Right lobe of liver (tissue), 6 donors: ENCODE data around the gene SH2D3C. TPM values are rescaled to one million over a fixed set of nuclear protein-coding genes. Genes with fewer than 3 reads are reported as not detected.

Experiments
- ATAC-seq, 4 donors: fragments of 200-7000 bp; cut with Tn5 transposase; one replicate each; pipeline ENCODE4 v1.9.1; 2020; ENCODE audit warnings: mild to moderate bottlenecking in 4 of 4, moderate library complexity in 4 of 4
- DNase-seq, 3 donors: peaks; one replicate each; pipeline ENCODE4 v3.0.0-alpha.2; 2020
- H3K27ac ChIP-seq, 3 donors: fragments of 200-600 bp; one replicate each; pipeline ENCODE4 v1.8.0; 2022
- H3K27me3 ChIP-seq, 2 donors: fragments of 200-600 bp; one replicate each; pipeline ENCODE4 v1.8.0; 2022
- H3K36me3 ChIP-seq, 4 donors: fragments of 200-600 bp; sonication (generic) in 1 of 4; one replicate each; pipeline versions ENCODE4 v1.5.1 to v1.8.0; 2017 to 2022; ENCODE audit warnings: control low read depth in 1 of 4
- H3K4me1 ChIP-seq, 4 donors: fragments of 200-600 bp; sonication (generic) in 1 of 4; one replicate each; pipeline versions ENCODE4 v1.5.1 to v1.8.0; 2017 to 2022; ENCODE audit warnings: control low read depth in 1 of 4
- H3K4me3 ChIP-seq, 3 donors: fragments of 200-600 bp; one replicate each; pipeline ENCODE4 v1.8.0; 2022
- H3K9me3 ChIP-seq, 4 donors: fragments of 200-600 bp; sonication (generic) in 1 of 4; one replicate each; pipeline versions ENCODE4 v1.5.1 to v1.8.0; 2017 to 2022; ENCODE audit warnings: control low read depth in 1 of 4
- POLR2A ChIP-seq: fragments of 450-650 bp; IDR thresholded peaks from one replicate; pipeline ENCODE4 v1.6.1; 2017; ENCODE audit warnings: antibody characterized with exemption, mild to moderate bottlenecking
- WGBS: methylation state at CpG from one replicate; pipeline ENCODE4 v1.1.6; 2018; ENCODE audit warnings: low coverage, low lambda C conversion rate; ENCODE audit not compliant: insufficient coverage; ENCODE audit errors: missing lambda C conversion rate; 5-methylcytosine and 5-hydroxymethylcytosine counted together
- intact Hi-C, 2 donors: fragments of 100-400 bp; cut with DNase I; formaldehyde crosslinking; loops; one replicate each; pipeline versions ENCODE4 v1.11.2 to v1.14.1; 2022
- total RNA-seq, 6 experiments: library from RNA; depleted of rRNA in 2 of 6; stranded (reverse); fragments of >200 nt in 2 of 6; fragmentation: NEBNext Ultra II Directional in 3 of 6; extraction: Animal tissue kit (Norgen Biotek cat#: 25700) in 3 of 6; gene quantifications; one replicate each; pipeline versions ENCODE4 v1.1.0 to v1.2.4, GENCODE V29; 2016 to 2023
- TF ChIP-seq, protein P1 (sequence below), 4 donors: fragments of 200-600 bp in 3 of 4; fragments of 450-650 bp in 1 of 4; IDR thresholded peaks; one replicate each; pipeline versions ENCODE4 v1.5.1 to v1.8.0; 2016 to 2022; ENCODE audit warnings: antibody characterized with exemption in 4 of 4, mild to moderate bottlenecking in 2 of 4
- donor health status: DM: no; HTN: yes; CAD: no.
- donor health status: DM: no; HTN: no; CAD: no.
- donor health status: DM: no; HTN: no; CAD: no.
- donor health status: DM: no; HTN: yes; CAD: no.
- donor health status: DM: no; HTN: yes; CAD: no.

The SH2D3C gene
- total RNA-seq, 6 experiments from 2014 or later, result 1.7 to 5.6 (median 2.7) TPM

DNA sequence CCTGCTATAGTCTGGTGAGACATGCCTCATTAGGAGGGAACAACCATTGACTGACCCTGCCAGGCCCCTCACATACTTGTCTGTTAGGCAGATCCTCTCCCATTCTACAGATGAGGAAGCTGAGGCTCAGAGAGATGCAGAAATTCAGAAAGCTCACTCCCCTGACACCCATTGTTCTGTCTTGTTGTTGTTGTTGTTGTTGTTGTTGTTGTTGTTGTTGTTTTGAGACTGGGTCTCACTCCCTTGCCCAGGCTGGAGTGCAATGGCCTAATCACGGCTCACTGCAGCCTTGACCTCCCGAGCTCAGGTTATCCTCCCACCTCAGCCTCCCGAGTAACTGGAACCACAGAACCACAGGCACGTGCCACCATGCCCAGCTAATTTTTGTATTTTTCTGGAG lies 84.8 kb downstream of the SH2D3C start:
- no CpG with 5 or more reads among the region's 4 CpGs for WGBS
- Histone ChIP-seq H3K4me3 (no peak overlapping the region), H3K4me1 (no peaks in the 10 kb centered on the region), H3K27ac (no peak overlapping the region), H3K27me3 (no peaks in the 10 kb centered on the region), H3K36me3 (no peaks in the 10 kb centered on the region), H3K9me3 (no peaks in the 10 kb centered on the region)
- ATAC-seq (no peak), DNase-seq (no peak)
- TF ChIP-seq POLR2A, result no peak
- TF ChIP-seq, protein P1, sequence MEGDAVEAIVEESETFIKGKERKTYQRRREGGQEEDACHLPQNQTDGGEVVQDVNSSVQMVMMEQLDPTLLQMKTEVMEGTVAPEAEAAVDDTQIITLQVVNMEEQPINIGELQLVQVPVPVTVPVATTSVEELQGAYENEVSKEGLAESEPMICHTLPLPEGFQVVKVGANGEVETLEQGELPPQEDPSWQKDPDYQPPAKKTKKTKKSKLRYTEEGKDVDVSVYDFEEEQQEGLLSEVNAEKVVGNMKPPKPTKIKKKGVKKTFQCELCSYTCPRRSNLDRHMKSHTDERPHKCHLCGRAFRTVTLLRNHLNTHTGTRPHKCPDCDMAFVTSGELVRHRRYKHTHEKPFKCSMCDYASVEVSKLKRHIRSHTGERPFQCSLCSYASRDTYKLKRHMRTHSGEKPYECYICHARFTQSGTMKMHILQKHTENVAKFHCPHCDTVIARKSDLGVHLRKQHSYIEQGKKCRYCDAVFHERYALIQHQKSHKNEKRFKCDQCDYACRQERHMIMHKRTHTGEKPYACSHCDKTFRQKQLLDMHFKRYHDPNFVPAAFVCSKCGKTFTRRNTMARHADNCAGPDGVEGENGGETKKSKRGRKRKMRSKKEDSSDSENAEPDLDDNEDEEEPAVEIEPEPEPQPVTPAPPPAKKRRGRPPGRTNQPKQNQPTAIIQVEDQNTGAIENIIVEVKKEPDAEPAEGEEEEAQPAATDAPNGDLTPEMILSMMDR (IDR thresholded peaks at IDR 0.05), result no peak
- intact Hi-C loops, result no loop called here

DNA sequence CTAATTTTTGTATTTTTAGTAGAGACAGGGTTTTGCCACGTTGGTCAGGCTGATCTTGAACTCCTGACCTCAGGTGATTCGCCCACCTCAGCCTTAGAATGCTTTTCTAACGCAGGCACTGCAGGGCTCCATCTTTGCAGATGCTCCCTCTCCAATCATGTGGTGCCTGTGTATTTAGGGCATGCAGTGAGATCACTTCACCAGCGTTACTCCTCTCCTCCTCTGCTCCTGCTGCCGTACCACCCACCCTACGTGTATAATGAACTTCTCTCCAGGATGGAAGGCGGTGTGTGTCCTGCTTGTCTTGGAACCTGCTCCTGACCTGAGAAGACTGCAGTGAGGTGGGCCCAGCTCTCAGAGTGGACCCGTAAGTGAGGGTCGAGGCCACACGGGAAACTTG lies 85.3 kb downstream of the SH2D3C start:
- Histone ChIP-seq H3K36me3 (no peaks in the 10 kb centered on the region), H3K27me3 (no peaks in the 10 kb centered on the region), H3K9me3 (no peaks in the 10 kb centered on the region), H3K4me3 (no peak overlapping the region), H3K4me1 (no peaks in the 10 kb centered on the region), H3K27ac (no peak overlapping the region)
- intact Hi-C loops, result no loop called here
- 90% methylated on average over 4 of the region's 10 CpGs for WGBS
- TF ChIP-seq, protein P1 (IDR thresholded peaks at IDR 0.05), result no peak
- TF ChIP-seq POLR2A, result no peak
- no peak for DNase-seq
- no peak for ATAC-seq

DNA sequence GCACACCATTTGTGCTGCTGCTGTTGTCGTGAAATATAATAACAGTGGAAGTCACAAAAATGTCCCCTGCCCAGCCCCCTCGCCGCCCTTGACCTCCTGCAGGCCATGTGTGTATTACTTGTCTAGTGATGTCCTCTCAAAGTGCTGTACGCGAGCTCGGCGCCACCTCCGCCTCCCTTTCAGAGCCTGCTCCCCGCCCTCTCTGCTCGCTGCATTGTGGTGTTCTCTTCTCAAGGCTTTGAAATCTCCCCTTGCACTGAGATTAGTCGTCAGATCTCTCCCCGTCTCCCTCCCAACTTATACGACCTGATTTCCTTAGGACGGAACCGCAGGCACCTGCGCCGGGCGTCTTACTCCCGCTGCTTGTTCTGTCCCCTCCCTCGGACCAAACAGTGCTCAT lies 86.4 kb downstream of the SH2D3C start:
- no peaks in the 10 kb centered on the region for H3K4me1 ChIP-seq
- no peak overlapping the region for H3K27ac ChIP-seq
- H3K4me3 ChIP-seq, result no peak overlapping the region
- 78% methylated on average over 14 of the region's 20 CpGs for WGBS
- no peak for DNase-seq
- no peaks in the 10 kb centered on the region for H3K36me3 ChIP-seq
- TF ChIP-seq POLR2A, result no peak
- TF ChIP-seq, protein P1 (IDR thresholded peaks at IDR 0.05), result no peak
- no peaks in the 10 kb centered on the region for H3K27me3 ChIP-seq
- intact Hi-C loops, result no loop called here
- ATAC-seq, result no peak
- no peaks in the 10 kb centered on the region for H3K9me3 ChIP-seq

DNA sequence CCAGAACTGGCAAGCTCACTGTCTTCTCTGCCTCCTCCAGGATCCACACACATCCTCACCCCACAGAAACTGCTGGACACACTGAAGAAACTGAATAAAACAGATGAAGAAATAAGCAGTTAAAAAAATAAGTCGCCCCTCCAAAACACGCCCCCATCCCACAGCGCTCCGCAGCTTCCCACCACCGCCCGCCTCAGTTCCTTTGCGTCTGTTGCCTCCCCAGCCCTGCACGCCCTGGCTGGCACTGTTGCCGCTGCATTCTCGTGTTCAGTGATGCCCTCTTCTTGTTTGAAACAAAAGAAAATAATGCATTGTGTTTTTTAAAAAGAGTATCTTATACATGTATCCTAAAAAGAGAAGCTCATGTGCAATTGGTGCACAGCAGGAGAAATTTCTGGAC lies 87.7 kb downstream of the SH2D3C start:
- H3K27me3 ChIP-seq, result no peaks in the 10 kb centered on the region
- no peak overlapping the region for H3K27ac ChIP-seq
- intact Hi-C loops, result no loop called here
- H3K9me3 ChIP-seq, result no peaks in the 10 kb centered on the region
- ATAC-seq, result no peak
- TF ChIP-seq POLR2A, result no peak
- TF ChIP-seq, protein P1 (IDR thresholded peaks at IDR 0.05), result no peak
- 90% methylated on average over 5 of the region's 10 CpGs for WGBS
- no peak for DNase-seq
- H3K4me1 ChIP-seq, result no peaks in the 10 kb centered on the region
- H3K4me3 ChIP-seq, result no peak overlapping the region
- H3K36me3 ChIP-seq, result no peaks in the 10 kb centered on the region

DNA sequence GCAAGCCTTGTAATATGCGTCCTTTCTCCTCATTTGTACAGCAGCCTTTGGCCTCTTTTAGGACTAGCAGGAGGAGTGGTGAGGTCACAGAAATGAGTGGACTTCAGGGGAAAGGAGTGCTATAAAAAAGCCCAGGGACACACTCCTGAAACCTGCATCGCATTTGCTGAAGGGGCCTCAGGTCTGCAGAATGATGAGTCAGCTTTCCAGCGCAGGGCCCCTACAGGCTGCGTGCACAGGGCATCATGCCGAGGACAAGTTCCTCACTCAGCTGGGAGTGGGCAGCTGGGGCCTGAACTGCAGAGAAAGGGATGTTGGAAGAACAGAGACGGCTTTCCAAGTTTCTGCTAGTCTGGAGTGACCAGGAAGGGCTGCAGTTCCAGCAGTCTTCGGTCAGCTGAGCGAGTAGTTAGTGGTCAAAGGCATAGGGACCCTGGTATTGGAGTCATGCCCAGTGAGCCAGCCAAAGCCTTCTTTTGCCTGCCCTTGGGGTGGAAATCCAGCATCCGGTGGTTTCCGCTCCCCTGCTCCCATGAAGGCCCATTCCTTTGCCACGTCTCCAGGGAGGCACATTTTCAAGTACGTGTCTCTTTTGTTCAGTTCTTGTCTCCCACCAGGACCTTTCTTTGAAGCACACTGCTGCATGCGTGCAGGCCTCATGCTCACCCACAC lies 89.0 kb downstream of the SH2D3C start:
- no peak for ATAC-seq
- intact Hi-C loops, result no loop called here
- 82% methylated on average over 7 of the region's 13 CpGs for WGBS

More for the DNA sequence above, 89.0 kb downstream of the SH2D3C start:
- no peaks in the 10 kb centered on the region for H3K36me3 ChIP-seq
- no peak for TF ChIP-seq POLR2A
- TF ChIP-seq, protein P1 (IDR thresholded peaks at IDR 0.05), result no peak
- H3K9me3 ChIP-seq, result no peaks in the 10 kb centered on the region
- no peaks in the 10 kb centered on the region for H3K4me1 ChIP-seq
- DNase-seq, result no peak
- H3K27ac ChIP-seq, result no peak overlapping the region
- H3K27me3 ChIP-seq, result no peaks in the 10 kb centered on the region
- no peak overlapping the region for H3K4me3 ChIP-seq
